ENCODE data around the gene PTPN3. TPM values are rescaled to one million over a fixed set of nuclear protein-coding genes. Genes with fewer than 3 reads are reported as not detected.
"Not testable (repeated sequence)": the region's sequence is repeated elsewhere in the genome, so short reads cannot be mapped to it uniquely, and the experiment has no call there.

Gene PTPN3
- polyA plus RNA-seq, 3 donors: not detected

DNA sequence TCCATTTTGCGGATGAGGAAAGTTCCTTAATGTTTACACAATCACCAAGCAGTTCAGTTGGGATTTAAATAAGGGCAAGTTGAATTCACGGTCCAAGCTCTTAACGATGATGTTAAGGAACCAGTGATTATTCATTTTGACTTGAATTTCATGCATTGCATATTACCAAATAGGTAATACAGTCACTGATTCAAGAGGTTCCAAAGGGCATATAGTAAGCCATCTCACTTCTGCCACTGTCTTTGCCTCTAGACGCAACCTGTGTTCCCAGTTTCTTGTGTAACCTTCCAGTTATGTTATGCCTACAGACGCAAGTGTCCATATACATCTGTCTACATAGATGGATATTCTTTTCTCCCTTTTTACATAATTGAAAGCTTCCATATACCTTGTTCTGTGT is 137.3 kb downstream of the PTPN3 start:
- Histone ChIP-seq H3K79me2 (ENCODE audit: insufficient read depth, low read length) (no peaks in the 10 kb centered on the region), H3K4me3 (replicated peaks in 1 of 3; ENCODE audit: low read depth in 2 of 3, low read length in 3 of 3) (no peak overlapping the region), H3K4me1 (ENCODE audit: control insufficient read depth in 1 of 2, insufficient read depth in 2 of 2, low read length in 2 of 2) (no peaks in the 10 kb centered on the region), H3K27me3 (ENCODE audit: control insufficient read depth in 2 of 2, insufficient read depth in 2 of 2, low read length in 2 of 2) (no peaks in the 10 kb centered on the region), H3K36me3 (replicated peaks in 1 of 2; ENCODE audit: control insufficient read depth in 1 of 2, insufficient read depth in 2 of 2, low read length in 2 of 2) (no peaks in the 10 kb centered on the region), H3K9ac (ENCODE audit: insufficient read depth, low read length, poor library complexity, severe bottlenecking) (no peak overlapping the region), H3K9me3 (replicated peaks in 1 of 2; ENCODE audit: control insufficient read depth in 1 of 2, insufficient read depth in 1 of 2, low read length in 2 of 2) (no peaks in the 10 kb centered on the region), H4K20me1 (ENCODE audit: insufficient read depth, low read length) (no peaks in the 10 kb centered on the region), H3K4me2 (replicated peaks; ENCODE audit: extremely low read depth, low read length, poor library complexity, severe bottlenecking) (no peak overlapping the region), H2AFZ (ENCODE audit: insufficient read depth, low read depth, low read length, poor library complexity, severe bottlenecking) (no peak overlapping the region), H3K27ac (ENCODE audit: low read depth in 1 of 2, low read length in 2 of 2) (no peak overlapping the region)
- no peak for DNase-seq
- TF ChIP-seq, protein P1, sequence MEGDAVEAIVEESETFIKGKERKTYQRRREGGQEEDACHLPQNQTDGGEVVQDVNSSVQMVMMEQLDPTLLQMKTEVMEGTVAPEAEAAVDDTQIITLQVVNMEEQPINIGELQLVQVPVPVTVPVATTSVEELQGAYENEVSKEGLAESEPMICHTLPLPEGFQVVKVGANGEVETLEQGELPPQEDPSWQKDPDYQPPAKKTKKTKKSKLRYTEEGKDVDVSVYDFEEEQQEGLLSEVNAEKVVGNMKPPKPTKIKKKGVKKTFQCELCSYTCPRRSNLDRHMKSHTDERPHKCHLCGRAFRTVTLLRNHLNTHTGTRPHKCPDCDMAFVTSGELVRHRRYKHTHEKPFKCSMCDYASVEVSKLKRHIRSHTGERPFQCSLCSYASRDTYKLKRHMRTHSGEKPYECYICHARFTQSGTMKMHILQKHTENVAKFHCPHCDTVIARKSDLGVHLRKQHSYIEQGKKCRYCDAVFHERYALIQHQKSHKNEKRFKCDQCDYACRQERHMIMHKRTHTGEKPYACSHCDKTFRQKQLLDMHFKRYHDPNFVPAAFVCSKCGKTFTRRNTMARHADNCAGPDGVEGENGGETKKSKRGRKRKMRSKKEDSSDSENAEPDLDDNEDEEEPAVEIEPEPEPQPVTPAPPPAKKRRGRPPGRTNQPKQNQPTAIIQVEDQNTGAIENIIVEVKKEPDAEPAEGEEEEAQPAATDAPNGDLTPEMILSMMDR (IDR thresholded peaks at IDR 0.05): no peak
- H3K27ac Mint-ChIP-seq: no peak overlapping the region
- intact Hi-C loops (cut with micrococcal nuclease): no loop called here
- WGBS (ENCODE audit: insufficient coverage): no CpG with 5 or more reads among the region's 5 CpGs
- no peaks in the 10 kb centered on the region for H3K4me1 Mint-ChIP-seq
- peaks cover 0 to 3% (median 1%) of the 10 kb centered on the region in 7 donors for H3K9me3 Mint-ChIP-seq
- H3K27me3 Mint-ChIP-seq (ENCODE audit: low read depth in 3 of 3): peaks cover 15 to 18% (median 17%) of the 10 kb centered on the region in 3 donors
- no peak overlapping the region for H3K4me3 Mint-ChIP-seq
- no peaks in the 10 kb centered on the region for H3K36me3 Mint-ChIP-seq

DNA sequence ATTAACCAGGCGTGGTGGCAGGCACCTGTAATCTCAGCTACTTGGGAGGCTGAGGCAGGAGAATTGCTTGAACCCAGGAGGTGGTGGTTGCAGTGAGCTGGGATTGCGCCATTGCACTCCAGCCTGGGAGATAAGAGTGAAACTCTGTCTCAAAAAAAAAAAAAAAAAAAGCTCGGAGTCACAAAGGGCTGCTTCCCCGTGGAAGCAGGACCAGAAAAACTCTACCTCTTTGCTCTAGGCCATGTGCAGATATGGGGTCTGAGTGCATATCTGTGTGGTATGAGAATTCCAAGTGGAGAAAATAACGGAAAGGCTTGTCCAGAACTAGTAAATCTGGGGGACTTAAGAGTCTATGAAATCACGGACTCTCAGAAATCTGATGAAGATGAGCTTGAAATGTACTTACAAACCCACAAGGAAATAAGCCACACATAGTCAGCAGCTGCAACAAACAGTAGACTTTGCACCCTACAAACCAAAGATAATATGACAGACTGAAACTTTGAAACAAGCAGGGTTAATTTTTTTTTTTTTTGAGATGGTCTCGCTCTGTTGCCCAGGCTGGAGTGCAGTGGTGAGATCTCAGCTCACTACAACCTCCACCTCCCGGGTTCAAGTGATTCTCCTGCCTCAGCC is 139.0 kb downstream of the PTPN3 start:
- H3K9me3 Mint-ChIP-seq; H3K27ac ChIP-seq (ENCODE audit: low read depth in 1 of 2, low read length in 2 of 2); H2AFZ ChIP-seq (ENCODE audit: insufficient read depth, low read depth, low read length, poor library complexity, severe bottlenecking); H3K9ac ChIP-seq (ENCODE audit: insufficient read depth, low read length, poor library complexity, severe bottlenecking); H3K4me3 ChIP-seq (replicated peaks in 1 of 3; ENCODE audit: low read depth in 2 of 3, low read length in 3 of 3); H3K4me1 Mint-ChIP-seq; H3K9me3 ChIP-seq (replicated peaks in 1 of 2; ENCODE audit: control insufficient read depth in 1 of 2, insufficient read depth in 1 of 2, low read length in 2 of 2); intact Hi-C loops (cut with micrococcal nuclease); H3K4me2 ChIP-seq (replicated peaks; ENCODE audit: extremely low read depth, low read length, poor library complexity, severe bottlenecking); H3K4me1 ChIP-seq (ENCODE audit: control insufficient read depth in 1 of 2, insufficient read depth in 2 of 2, low read length in 2 of 2); DNase-seq; H3K27me3 ChIP-seq (ENCODE audit: control insufficient read depth in 2 of 2, insufficient read depth in 2 of 2, low read length in 2 of 2); H3K36me3 ChIP-seq (replicated peaks in 1 of 2; ENCODE audit: control insufficient read depth in 1 of 2, insufficient read depth in 2 of 2, low read length in 2 of 2); H3K79me2 ChIP-seq (ENCODE audit: insufficient read depth, low read length); H3K27ac Mint-ChIP-seq; H3K36me3 Mint-ChIP-seq; H4K20me1 ChIP-seq (ENCODE audit: insufficient read depth, low read length): not testable (repeated sequence)
- peaks cover 7 to 17% (median 11%) of the 10 kb centered on the region in 3 donors for H3K27me3 Mint-ChIP-seq (ENCODE audit: low read depth in 3 of 3)
- WGBS (ENCODE audit: insufficient coverage): no CpG with 5 or more reads among the region's 8 CpGs
- H3K4me3 Mint-ChIP-seq: peak overlapping the region in 1 of 2 donors; percentile 1

Measured in CD14-positive monocyte (primary cell).